HG03439 (cell line): Measurements from ENCODE around the gene PTMA.
"Not testable (repeated sequence)": the region's sequence is repeated elsewhere in the genome, so short reads cannot be mapped to it uniquely, and the experiment has no call there.

Source experiments
- ATAC-seq: cut with Tn5 transposase; IDR thresholded peaks from one replicate; pipeline ENCODE4 v1.9.1; 2021; ENCODE audit warnings: mild to moderate bottlenecking, moderate library complexity; ENCODE audit not compliant: unreplicated experiment

The PTMA gene

DNA sequence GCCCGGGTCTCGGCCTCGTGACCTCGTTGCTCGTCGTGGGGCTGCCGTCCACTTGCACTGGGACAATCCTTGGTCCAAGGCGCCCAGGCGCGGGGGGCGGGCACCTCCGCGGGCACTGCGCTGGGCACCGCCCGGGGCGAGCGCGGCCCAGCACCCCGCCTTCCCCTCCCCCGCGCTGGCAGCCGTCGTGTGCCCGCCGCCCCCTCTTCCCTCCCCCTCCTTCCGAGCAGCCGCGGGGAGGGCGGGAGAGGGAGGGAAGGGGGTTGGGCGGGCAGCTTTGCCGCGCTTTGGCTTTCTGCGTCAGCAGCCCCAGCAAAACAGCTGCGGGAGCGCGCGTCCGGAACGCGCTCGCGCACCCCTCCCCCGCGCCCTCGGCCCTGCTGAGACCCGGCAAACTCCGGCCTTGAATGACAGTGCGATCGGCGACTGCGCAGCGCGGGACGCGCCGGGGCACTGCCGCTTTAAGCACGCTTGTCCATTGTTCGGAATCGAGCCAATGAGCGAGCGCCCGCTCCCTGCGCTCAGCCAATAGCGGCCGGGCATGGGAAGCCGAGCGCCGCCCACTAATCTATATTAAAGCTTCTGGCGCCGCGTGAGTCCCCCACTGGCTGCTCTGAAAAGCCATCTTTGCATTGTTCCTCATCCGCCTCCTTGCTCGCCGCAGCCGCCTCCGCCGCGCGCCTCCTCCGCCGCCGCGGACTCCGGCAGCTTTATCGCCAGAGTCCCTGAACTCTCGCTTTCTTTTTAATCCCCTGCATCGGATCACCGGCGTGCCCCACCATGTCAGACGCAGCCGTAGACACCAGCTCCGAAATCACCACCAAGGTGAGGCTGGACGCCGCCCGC lies at the start of gene PTMA:
PTMA (plus strand) TSS at position 599 of the 846 bp plus-strand sequence; CDS start at position 781, 182 bp downstream.
- peak; percentile 54 for ATAC-seq

GRCh38 chr2:231660073-231660472 lies 48.3 kb upstream of the PTMA start:
- ATAC-seq = not testable (repeated sequence)

DNA sequence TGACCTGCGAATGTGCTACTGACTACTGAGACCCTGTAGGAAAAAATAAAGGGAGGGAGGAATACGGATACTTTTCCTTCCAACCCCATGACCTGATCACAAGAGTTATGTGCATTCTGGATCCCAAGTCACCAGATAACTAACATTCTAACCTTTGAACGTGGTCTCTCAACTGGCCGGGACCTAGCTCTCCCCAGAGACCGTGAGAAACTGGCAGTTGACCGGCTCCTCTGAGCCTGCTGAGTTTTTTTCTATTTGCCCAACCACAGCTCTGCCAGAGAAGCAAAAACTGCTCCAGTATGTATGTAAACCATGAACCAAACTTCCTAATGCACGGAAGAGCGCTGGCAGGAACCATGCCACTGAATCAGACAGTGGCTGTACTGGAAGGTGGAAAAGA lies 47.5 kb upstream of the PTMA start:
- ATAC-seq = no peak

DNA sequence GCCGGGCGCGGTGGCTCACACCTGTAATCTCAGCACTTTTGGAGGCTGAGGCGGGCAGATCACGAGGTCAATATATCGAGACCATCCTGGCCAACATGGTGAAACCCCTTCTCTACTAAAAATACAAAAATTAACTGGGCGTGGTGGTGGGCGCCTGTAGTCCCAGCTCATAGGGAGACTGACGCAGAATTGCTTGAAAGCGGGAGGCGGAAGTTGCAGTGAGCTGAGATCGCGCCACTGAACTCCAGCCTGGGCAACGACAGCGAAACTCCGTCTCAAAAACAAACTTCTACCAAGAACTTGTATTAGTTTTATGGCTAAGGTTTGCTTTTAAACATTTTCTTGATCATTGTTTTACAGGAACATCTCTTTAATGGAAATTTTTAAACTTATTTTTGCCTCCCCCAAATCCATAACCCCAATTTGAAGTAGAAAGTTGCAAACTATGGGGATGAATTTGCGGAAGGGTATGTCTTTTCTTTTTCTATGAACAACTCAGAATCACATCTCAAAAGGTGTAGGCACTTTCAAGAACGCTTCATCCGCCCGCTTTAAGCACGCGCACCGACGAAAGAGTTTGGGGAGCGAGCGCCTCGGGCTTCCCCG lies 46.8 kb upstream of the PTMA start:
- ATAC-seq = no peak

- peak; percentile 72 for ATAC-seq
These were observed 46.1 kb upstream of the PTMA start for GRCh38 chr2:231662028-231662810.

- no peak for ATAC-seq
These were observed 45.4 kb upstream of the PTMA start for GRCh38 chr2:231662811-231663457.

DNA sequence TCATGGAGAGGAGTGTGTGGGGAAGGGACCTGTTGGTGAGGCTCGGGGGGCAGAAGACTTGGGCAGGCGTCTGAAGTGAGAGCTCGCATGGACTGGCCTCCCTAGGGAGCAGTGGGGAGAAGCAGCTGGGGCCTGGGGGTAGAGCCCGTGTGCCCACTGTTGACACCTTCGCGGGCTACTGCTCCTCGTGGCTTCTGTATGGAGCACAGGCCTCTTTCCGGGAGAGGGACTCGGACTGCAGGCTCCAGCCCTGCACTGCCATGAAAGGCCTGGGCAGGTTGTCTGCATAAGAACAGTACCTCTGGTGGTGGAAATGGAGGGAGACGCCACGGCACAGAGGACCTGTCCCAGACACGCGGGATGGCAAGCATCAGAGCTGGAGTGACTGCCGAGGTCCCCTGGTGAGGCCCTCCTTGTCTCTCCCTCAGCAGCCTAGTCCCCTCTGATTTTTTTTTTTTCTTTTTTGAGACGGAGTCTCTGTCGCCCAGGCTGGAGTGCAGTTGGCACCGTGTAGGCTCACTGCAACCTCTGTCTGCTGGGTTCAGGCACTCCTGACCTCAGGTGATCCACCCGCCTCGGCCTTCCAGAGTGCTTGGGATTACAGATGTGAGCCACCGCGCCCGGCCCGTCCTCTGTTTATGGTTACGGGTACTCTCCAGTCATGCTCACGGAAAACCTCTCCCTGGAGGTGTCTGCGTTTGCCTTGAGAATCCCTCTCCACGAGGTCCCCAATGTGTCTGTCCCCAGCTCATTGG lies 44.7 kb upstream of the PTMA start:
- ATAC-seq = no peak

DNA sequence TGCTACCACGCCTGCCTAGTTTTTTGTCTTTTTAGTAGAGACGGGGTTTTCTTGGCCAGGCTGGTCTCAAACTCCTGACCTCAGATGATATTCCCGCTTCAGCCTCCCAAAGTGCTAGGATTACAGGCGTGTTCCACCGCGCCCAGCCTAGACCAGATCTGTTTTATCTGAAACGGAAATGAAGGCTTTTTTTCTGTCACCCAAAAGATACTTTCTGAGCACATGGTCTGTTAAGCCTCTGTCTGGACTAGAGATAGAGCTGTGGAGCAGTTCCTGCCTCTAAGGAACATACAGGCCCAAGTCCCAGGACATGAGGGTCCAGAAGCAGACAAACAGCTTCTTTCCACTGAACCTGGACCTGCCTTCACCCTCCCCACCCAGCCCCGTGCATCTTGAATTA lies 43.6 kb upstream of the PTMA start:
- ATAC-seq = no peak

DNA sequence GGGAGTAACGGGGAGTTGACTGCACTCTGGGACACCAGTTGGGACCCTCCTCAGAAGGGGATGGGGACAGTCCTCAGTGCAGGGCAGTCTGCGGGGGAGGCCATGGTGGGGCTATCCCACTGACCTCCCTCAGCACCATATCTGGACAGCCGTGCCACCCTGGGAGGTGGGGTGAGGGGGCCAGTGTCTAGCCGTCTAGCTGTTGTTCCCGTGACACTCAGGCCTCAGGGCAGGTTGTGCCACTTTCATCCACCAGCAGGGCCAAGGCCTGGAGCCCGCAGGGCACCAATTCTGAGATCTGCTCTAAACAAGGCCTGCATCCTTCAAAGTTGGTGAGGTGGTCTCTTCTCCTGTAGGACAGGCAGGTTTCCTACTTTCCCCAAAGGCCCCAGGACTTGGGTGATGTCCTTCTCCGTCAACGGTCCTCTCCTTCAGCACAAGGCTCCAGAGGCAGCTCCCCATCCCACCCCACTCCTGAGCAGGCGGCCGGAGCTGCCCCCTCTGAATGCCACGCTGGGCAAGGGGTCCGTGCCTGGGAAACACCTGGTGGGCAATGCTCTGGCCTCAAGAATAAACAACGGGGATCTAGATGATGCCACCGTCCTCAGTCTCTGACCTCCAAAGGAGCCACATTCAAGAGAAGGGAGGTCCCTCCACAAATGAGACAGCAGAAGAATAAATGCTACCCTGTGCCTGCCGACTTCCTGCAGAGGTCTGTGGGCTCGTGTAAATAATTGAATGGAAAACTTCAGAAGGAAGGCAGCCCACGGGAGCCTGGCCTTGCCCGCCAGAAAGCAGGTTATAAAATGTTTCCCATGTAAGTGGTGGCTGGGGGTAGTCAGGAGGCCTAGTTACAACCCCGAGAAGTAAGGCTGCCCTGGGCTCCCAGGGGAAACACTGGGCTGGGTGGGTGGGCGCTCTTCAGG lies 42.8 kb upstream of the PTMA start:
- no peak for ATAC-seq

- ATAC-seq = peak; percentile 30
These were observed 41.9 kb upstream of the PTMA start for GRCh38 chr2:231666171-231667095.

GRCh38 chr2:231667096-231667427 lies 41.3 kb upstream of the PTMA start:
- no peak for ATAC-seq

DNA sequence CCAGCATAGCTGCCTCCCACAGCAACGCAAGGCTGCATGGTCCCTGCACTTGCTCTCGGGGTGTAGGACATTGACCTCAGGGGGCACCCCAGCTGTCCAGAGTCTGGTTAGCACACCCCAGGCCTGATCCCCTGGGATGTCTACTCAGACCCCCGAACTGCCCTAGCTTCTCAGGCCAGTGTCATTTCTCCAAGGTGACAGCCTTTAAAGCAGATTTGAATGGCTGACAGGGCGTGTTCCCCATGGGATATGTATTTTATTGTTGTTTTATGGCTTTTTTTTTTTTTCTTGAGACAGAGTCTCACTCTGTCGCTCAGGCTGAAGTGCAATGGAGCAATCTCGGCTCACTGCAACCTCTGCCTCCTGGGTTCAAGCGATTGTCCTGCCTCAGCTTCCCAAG lies 40.8 kb upstream of the PTMA start:
- ATAC-seq = no peak

DNA sequence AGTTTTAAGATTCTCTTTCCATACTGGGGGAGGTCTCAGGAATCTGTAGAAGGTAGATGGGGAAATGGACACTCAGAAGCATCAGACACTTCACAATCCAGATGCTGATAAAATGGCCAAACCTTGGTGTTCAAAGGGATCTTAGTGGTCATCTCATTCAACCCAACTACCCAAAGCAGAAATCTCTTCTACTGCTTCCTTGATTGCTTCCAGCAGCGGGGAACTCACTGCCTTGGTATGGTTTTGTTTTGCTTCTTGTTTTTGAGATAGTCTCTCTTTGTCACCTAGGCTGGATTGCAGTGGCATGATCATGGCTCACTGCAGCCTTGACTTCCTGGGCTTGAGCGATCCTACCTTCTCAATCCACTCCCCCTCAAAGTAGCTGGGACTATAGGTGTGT lies 39.3 kb upstream of the PTMA start:
- ATAC-seq = no peak

DNA sequence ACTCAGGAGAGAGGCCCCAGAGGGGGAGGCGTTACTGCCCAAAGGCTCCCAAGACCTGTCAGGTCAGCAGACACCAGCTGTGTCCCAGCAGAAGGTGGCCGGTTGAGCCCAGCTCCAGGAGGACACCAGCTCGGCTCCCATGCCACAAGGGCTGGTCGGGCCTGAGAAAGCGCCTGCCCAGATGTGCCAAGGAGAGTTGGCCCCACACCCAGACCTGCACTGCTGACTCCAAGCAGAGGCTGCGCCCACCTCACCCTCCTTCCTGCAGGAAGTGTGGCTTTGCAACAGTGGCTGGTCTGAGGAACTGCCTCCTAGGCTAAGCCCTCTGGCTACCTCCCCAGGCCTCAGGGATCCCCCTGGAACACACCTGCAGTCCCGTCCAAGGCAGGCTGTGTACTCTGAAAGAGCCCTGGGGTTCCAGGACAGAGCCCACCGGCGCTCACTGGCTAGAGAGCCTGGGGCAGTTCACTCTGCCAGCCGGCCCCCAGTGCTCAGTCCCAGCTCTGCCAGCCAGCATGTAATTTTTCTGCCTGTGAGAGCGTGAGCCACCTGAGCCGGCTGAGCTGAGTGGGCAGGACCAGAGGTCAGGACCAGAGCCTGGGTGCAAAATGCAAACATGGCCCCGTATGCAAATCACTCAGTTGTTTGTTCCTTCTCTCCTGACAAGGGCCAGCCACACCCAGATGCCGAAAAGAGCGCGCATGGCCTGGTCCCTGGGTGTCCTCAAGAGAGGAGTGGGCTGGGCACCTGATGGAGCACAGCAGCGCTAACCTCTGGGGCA lies 36.9 kb upstream of the PTMA start:
- ATAC-seq = peak; percentile 42

DNA sequence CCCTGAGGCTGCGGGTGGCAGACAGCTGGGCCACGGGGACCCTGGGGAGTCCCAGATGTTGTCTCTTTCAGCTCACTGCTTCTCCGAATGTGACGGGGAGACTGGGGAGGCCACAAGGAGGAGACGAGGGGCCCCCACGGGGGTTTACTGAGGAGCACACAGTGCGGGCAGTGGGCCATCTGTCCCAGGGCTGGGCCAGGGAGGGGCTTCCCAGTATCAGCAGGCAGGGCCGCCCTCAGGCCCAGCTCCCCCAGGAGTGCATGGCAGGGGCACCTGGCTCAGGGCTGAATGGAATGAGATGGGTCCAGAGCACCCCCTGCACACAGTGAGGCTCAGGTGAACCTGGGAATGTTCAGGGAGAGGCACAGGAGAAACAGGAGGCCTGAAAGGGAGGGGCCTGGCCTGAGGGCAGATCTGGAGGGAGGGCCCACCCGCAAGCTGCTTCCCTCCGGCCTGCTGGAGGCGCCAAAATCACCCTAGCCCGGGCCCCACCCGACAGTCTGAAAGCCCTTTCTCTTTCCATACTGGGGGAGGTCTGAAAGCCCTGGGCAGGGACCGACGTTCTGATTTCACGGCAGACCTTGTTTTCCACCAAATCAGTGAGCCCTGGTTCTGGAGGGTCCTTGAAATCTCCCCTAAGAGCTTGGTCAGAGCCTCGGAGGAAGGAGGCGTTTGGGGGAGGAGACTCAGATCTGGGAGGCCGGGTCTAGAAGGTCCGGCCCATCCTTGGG lies 35.5 kb upstream of the PTMA start:
- ATAC-seq = peak; percentile 37

DNA sequence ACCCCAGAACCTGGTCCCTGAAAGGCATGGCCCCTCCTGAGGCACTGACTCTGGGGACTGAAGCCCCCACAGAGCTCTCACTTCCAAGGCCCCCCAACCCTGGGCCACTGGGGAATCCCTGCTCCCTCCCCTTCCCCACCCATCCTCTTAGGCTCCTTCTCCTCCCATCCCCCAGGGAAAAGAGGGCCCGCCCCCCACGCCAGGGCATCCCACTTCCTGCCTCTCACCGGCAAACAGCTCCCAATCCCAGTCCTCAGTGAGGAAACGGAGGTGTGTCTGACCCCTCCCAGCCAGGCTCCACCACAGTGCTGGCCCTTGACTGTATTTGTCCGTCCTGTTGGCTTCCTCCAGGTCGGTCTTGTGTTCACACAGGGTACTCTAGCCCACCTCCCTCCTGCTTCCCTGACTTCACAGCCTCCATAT lies 35.0 kb upstream of the PTMA start:
- no peak for ATAC-seq
